GM23338 (cell line): ENCODE measurements around the gene BOD1. TPM values are rescaled to one million over a fixed set of nuclear protein-coding genes. Genes with fewer than 3 reads are reported as not detected.

Experiments
- ATAC-seq: fragments of 200-7000 bp; cut with Tn5 transposase; 3 replicates; pipeline ENCODE4 v1.9.1; 2020
- DNase-seq: peaks from one replicate; pipeline ENCODE4 v3.0.0-alpha.2; 2015; ENCODE audit warnings: low spot score
- H2AFZ ChIP-seq: fragments of 200-600 bp; sonication (generic); 2 replicates; pipeline ENCODE4 v1.8.0; 2016; ENCODE audit warnings: antibody characterized with exemption, mild to moderate bottlenecking, moderate library complexity
- H3F3A ChIP-seq: fragments of 200-600 bp; sonication (generic); replicated peaks from 2 replicates; pipeline ENCODE4 v1.8.0; 2017; ENCODE audit warnings: antibody characterized with exemption, mixed run types, low read depth
- H3K27ac ChIP-seq: fragments of 200-600 bp; sonication (generic); 2 replicates; pipeline ENCODE4 v1.6.1; 2016; ENCODE audit warnings: low read depth
- H3K27me3 ChIP-seq: fragments of 200-600 bp; sonication (generic); 2 replicates; pipeline ENCODE4 v1.8.0; 2016; ENCODE audit warnings: mild to moderate bottlenecking, mixed run types, moderate library complexity; ENCODE audit not compliant: insufficient read depth
- H3K36me3 ChIP-seq: fragments of 200-600 bp; sonication (generic); 2 replicates; pipeline ENCODE4 v1.8.0; 2016; ENCODE audit warnings: mild to moderate bottlenecking; ENCODE audit not compliant: insufficient read depth
- H3K4me1 ChIP-seq: fragments of 200-600 bp; sonication (generic); 2 replicates; pipeline ENCODE4 v1.8.0; 2016; ENCODE audit warnings: mild to moderate bottlenecking, moderate library complexity; ENCODE audit not compliant: insufficient read depth
- H3K4me2 ChIP-seq: fragments of 200-600 bp; sonication (generic); 2 replicates; pipeline ENCODE4 v1.7.1; 2017; ENCODE audit warnings: mixed run types
- H3K4me3 ChIP-seq: fragments of 200-600 bp; sonication (generic); 2 replicates; pipeline ENCODE4 v1.6.1; 2016; ENCODE audit warnings: mixed run types
- H3K79me2 ChIP-seq: fragments of 200-600 bp; sonication (generic); replicated peaks from 2 replicates; pipeline ENCODE4 v1.8.0; 2017; ENCODE audit warnings: mild to moderate bottlenecking; ENCODE audit not compliant: insufficient read depth
- H3K9me2 ChIP-seq: fragments of 200-600 bp; sonication (generic); 2 replicates; pipeline ENCODE4 v1.8.0; 2017; ENCODE audit not compliant: insufficient read depth
- H4K20me1 ChIP-seq: fragments of 200-600 bp; sonication (generic); replicated peaks from 2 replicates; pipeline ENCODE4 v1.8.0; 2017; ENCODE audit warnings: mild to moderate bottlenecking; ENCODE audit not compliant: insufficient read depth
- H3K27ac Mint-ChIP-seq: 2 replicates; pipeline ENCODE4 v1.8.0; 2020; ENCODE audit warnings: inconsistent platforms, mild to moderate bottlenecking, moderate library complexity, mixed read lengths
- H3K27me3 Mint-ChIP-seq: 3 replicates; pipeline ENCODE4 v1.8.0; 2022; ENCODE audit warnings: low read depth, mild to moderate bottlenecking, moderate library complexity, mixed read lengths, inconsistent platforms; ENCODE audit not compliant: insufficient read depth, poor library complexity
- H3K36me3 Mint-ChIP-seq: 3 replicates; pipeline ENCODE4 v1.8.0; 2021; ENCODE audit warnings: low read depth, mild to moderate bottlenecking, inconsistent platforms, moderate library complexity, mixed read lengths
- H3K4me1 Mint-ChIP-seq: 3 replicates; pipeline ENCODE4 v1.8.0; 2020; ENCODE audit warnings: mild to moderate bottlenecking, inconsistent platforms, mixed read lengths
- H3K4me3 Mint-ChIP-seq: 3 replicates; pipeline ENCODE4 v1.8.0; 2021; ENCODE audit warnings: moderate library complexity, mild to moderate bottlenecking, inconsistent platforms, mixed read lengths
- H3K9me3 Mint-ChIP-seq: 3 replicates; pipeline ENCODE4 v1.8.0; 2020; ENCODE audit warnings: moderate library complexity, mild to moderate bottlenecking, inconsistent platforms, mixed read lengths
- CREB1 ChIP-seq: fragments of 250-450 bp; sonication (Bioruptor Pico); IDR thresholded peaks from 2 replicates; pipeline ENCODE4 v1.5.0; 2020; ENCODE audit warnings: low read depth, mild to moderate bottlenecking, moderate library complexity
- EZH2 ChIP-seq: fragments of 200-600 bp; sonication (generic); IDR thresholded peaks from one replicate; pipeline ENCODE4 v1.8.0; 2017; ENCODE audit warnings: antibody characterized with exemption, mild to moderate bottlenecking, low read depth; ENCODE audit not compliant: unreplicated experiment
- EZH2phosphoT487 ChIP-seq: fragments of 200-600 bp; sonication (generic); IDR thresholded peaks from one replicate; pipeline ENCODE4 v1.8.1; 2018; ENCODE audit warnings: antibody characterized with exemption; ENCODE audit not compliant: unreplicated experiment
- JUNB ChIP-seq: IDR thresholded peaks from one replicate; pipeline ENCODE4 v1.6.1; 2016; ENCODE audit warnings: antibody characterized with exemption; ENCODE audit not compliant: unreplicated experiment
- NANOG ChIP-seq: IDR thresholded peaks from 2 replicates; pipeline ENCODE4 v1.6.1; 2016; ENCODE audit warnings: antibody characterized with exemption, borderline replicate concordance
- POLR2AphosphoS5 ChIP-seq: IDR thresholded peaks from 2 replicates; pipeline ENCODE4 v1.6.1; 2016; ENCODE audit warnings: antibody characterized with exemption, low read depth
- STAT1 ChIP-seq: IDR thresholded peaks from one replicate; pipeline ENCODE4 v1.6.1; 2016; ENCODE audit warnings: antibody characterized with exemption; ENCODE audit not compliant: unreplicated experiment
- ZNF114 ChIP-seq: fragments of 250-450 bp; sonication (Bioruptor Pico); IDR thresholded peaks from 2 replicates; pipeline ENCODE4 v1.5.0; 2020; ENCODE audit warnings: mild to moderate bottlenecking, moderate library complexity
- ZNF331 ChIP-seq: fragments of 250-450 bp; sonication (Bioruptor Pico); IDR thresholded peaks from 2 replicates; pipeline ENCODE4 v1.5.0; 2020; ENCODE audit warnings: low read depth, mild to moderate bottlenecking, moderate library complexity
- ZNF462 ChIP-seq: fragments of 250-450 bp; sonication (Bioruptor Pico); IDR thresholded peaks from 2 replicates; pipeline ENCODE4 v1.5.0; 2020; ENCODE audit warnings: mild to moderate bottlenecking, moderate library complexity
- polyA plus RNA-seq: library from polyadenylated mRNA; unstranded; fragments of >200 nt; fragmentation: Nextera tagmentation; extraction: Ambion mirVana; gene quantifications from 2 replicates; pipeline ENCODE4 v1.2.1, GENCODE V29; 2016
- total RNA-seq: library from RNA; depleted of rRNA; stranded (reverse); fragments of >200 nt; shearing (Covaris generic); gene quantifications from 2 replicates; pipeline ENCODE4 v1.2.3, GENCODE V29; 2014
- TF ChIP-seq, protein P1 (sequence below): IDR thresholded peaks from 2 replicates; pipeline ENCODE4 v1.6.1; 2016; ENCODE audit warnings: antibody characterized with exemption
- TF ChIP-seq, protein P2 (sequence below), 2 experiments: fragments of 200-600 bp in 1 of 2; sonication (generic) in 1 of 2; conservative IDR thresholded peaks; 2 replicates each; pipeline versions ENCODE4 v1.5.1 to v1.6.1; 2016 to 2017; ENCODE audit warnings: antibody characterized with exemption in 2 of 2, low read depth in 2 of 2, mild to moderate bottlenecking in 2 of 2, moderate library complexity in 1 of 2
- TF ChIP-seq, protein P3 (sequence below): IDR thresholded peaks from one replicate; pipeline ENCODE4 v1.6.1; 2018; ENCODE audit warnings: antibody characterized with exemption; ENCODE audit not compliant: unreplicated experiment

The BOD1 gene
- total and polyA plus RNA-seq, 2 experiments from 2014 or later, result 94.7 to 141 TPM

GRCh38 chr5:173634465-173634983 lies 18.1 kb upstream of the BOD1 start:
- Histone ChIP-seq H3K36me3 (no peaks in the 10 kb centered on the region), H3F3A (0 out of 2 replicates have a peak, but pooled peaks cover 3% of the 10 kb centered on the region), H3K79me2 (no peaks in the 10 kb centered on the region), H3K27me3 (no peaks in the 10 kb centered on the region), H4K20me1 (no peaks in the 10 kb centered on the region), H3K27ac (no peak overlapping the region), H2AFZ (no peak overlapping the region), H3K4me3 (no peak overlapping the region), H3K9me2 (no peaks in the 10 kb centered on the region), H3K4me1 (no peaks in the 10 kb centered on the region), H3K4me2 (no peak overlapping the region)
- peaks cover 20% of the 10 kb centered on the region for H3K4me1 Mint-ChIP-seq
- H3K27ac Mint-ChIP-seq, result no peak overlapping the region
- no peaks in the 10 kb centered on the region; the same call in 2 of the 3 replicates for H3K9me3 Mint-ChIP-seq
- TF ChIP-seq POLR2AphosphoS5 (no peak), ZNF462 (CRISPR knock-in tag) (no peak), CREB1 (no peak), NANOG (no peak), EZH2phosphoT487 (no peak), EZH2 (no peak), STAT1 (no peak), ZNF114 (CRISPR knock-in tag) (no peak), JUNB (no peak), ZNF331 (CRISPR knock-in tag) (no peak)
- TF ChIP-seq, protein P1, sequence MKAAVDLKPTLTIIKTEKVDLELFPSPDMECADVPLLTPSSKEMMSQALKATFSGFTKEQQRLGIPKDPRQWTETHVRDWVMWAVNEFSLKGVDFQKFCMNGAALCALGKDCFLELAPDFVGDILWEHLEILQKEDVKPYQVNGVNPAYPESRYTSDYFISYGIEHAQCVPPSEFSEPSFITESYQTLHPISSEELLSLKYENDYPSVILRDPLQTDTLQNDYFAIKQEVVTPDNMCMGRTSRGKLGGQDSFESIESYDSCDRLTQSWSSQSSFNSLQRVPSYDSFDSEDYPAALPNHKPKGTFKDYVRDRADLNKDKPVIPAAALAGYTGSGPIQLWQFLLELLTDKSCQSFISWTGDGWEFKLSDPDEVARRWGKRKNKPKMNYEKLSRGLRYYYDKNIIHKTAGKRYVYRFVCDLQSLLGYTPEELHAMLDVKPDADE, result no peak
- TF ChIP-seq, protein P2, sequence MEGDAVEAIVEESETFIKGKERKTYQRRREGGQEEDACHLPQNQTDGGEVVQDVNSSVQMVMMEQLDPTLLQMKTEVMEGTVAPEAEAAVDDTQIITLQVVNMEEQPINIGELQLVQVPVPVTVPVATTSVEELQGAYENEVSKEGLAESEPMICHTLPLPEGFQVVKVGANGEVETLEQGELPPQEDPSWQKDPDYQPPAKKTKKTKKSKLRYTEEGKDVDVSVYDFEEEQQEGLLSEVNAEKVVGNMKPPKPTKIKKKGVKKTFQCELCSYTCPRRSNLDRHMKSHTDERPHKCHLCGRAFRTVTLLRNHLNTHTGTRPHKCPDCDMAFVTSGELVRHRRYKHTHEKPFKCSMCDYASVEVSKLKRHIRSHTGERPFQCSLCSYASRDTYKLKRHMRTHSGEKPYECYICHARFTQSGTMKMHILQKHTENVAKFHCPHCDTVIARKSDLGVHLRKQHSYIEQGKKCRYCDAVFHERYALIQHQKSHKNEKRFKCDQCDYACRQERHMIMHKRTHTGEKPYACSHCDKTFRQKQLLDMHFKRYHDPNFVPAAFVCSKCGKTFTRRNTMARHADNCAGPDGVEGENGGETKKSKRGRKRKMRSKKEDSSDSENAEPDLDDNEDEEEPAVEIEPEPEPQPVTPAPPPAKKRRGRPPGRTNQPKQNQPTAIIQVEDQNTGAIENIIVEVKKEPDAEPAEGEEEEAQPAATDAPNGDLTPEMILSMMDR (conservative IDR thresholded peaks at IDR 0.05; ENCODE audit: low read depth in 2 of 2), result no peak
- TF ChIP-seq, protein P3, sequence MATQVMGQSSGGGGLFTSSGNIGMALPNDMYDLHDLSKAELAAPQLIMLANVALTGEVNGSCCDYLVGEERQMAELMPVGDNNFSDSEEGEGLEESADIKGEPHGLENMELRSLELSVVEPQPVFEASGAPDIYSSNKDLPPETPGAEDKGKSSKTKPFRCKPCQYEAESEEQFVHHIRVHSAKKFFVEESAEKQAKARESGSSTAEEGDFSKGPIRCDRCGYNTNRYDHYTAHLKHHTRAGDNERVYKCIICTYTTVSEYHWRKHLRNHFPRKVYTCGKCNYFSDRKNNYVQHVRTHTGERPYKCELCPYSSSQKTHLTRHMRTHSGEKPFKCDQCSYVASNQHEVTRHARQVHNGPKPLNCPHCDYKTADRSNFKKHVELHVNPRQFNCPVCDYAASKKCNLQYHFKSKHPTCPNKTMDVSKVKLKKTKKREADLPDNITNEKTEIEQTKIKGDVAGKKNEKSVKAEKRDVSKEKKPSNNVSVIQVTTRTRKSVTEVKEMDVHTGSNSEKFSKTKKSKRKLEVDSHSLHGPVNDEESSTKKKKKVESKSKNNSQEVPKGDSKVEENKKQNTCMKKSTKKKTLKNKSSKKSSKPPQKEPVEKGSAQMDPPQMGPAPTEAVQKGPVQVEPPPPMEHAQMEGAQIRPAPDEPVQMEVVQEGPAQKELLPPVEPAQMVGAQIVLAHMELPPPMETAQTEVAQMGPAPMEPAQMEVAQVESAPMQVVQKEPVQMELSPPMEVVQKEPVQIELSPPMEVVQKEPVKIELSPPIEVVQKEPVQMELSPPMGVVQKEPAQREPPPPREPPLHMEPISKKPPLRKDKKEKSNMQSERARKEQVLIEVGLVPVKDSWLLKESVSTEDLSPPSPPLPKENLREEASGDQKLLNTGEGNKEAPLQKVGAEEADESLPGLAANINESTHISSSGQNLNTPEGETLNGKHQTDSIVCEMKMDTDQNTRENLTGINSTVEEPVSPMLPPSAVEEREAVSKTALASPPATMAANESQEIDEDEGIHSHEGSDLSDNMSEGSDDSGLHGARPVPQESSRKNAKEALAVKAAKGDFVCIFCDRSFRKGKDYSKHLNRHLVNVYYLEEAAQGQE, result no peak
- no peak for ATAC-seq
- H3K27me3 Mint-ChIP-seq, result peaks cover 10% of the 10 kb centered on the region
- no peaks in the 10 kb centered on the region for H3K36me3 Mint-ChIP-seq
- no peak overlapping the region for H3K4me3 Mint-ChIP-seq
- DNase-seq, result no peak
